Measurements from ENCODE around the gene VWA7.
A peak's percentile ranks its signal among the peaks of the same experiment; 100 is the strongest.

VWA7 gene

GRCh38 chr6:31728767-31729514 lies 48.2 kb downstream of the VWA7 start, which contains the start of gene DDAH2:
Gene DDAH2 (minus strand): TSS chr6:31729299. CDS start chr6:31729161, 138 bp downstream.
- Histone ChIP-seq H3K4me1 (ENCODE audit: insufficient read depth, low read length) (peaks cover 24% of the 10 kb centered on the region), H3K4me2 (ENCODE audit: insufficient read depth, low read length) (peak within 1 kb of the TSS; percentile 92), H2AFZ (ENCODE audit: low read depth, low read length) (peak within 1 kb of the TSS; percentile 65), H3K27ac (ENCODE audit: low read length) (peak within 1 kb of the TSS; percentile 65), H3K27me3 (ENCODE audit: insufficient read depth, low read length, poor library complexity) (no peaks in the 10 kb centered on the region), H3K9me3 (ENCODE audit: insufficient read depth, low read length, severe bottlenecking) (no peaks in the 10 kb centered on the region), H3K9ac (ENCODE audit: low read depth, low read length) (peak within 1 kb of the TSS; percentile 69), H3K36me3 (ENCODE audit: insufficient read depth, low read length) (peaks cover 50% of the 10 kb centered on the region), H3K4me3 (ENCODE audit: low read depth in 1 of 2, low read length in 2 of 2) (peak within 1 kb of the TSS; percentile 46 to 70; a peak in 3 of 4 replicates), H4K20me1 (ENCODE audit: insufficient read depth, low read length) (peaks cover 8% of the 10 kb centered on the region), H3K79me2 (ENCODE audit: insufficient read depth, low read length) (peaks cover 8% of the 10 kb centered on the region)
- TF ChIP-seq CTCF (IDR thresholded peaks at IDR 0.05; ENCODE audit: borderline replicate concordance, extremely low read depth, low read length, poor library complexity, severe bottlenecking): peak; percentile 98
- TF ChIP-seq EZH2 (IDR thresholded peaks at IDR 0.05; ENCODE audit: borderline replicate concordance, low read depth, low read length, severe bottlenecking): no peak
- ATAC-seq (ENCODE audit: insufficient read depth, low read depth) (peak; percentile 12), DNase-seq (no peak)

GRCh38 chr6:31727717-31728671 lies 49.1 kb downstream of the VWA7 start:
- Histone ChIP-seq H3K36me3 (ENCODE audit: insufficient read depth, low read length) (peaks cover 40% of the 10 kb centered on the region), H4K20me1 (ENCODE audit: insufficient read depth, low read length) (no peaks in the 10 kb centered on the region), H2AFZ (ENCODE audit: low read depth, low read length) (no peak overlapping the region), H3K79me2 (ENCODE audit: insufficient read depth, low read length) (peaks cover 4% of the 10 kb centered on the region; the same call in 1 of the 2 replicates), H3K4me1 (ENCODE audit: insufficient read depth, low read length) (peaks cover 23% of the 10 kb centered on the region), H3K9ac (ENCODE audit: low read depth, low read length) (no peak overlapping the region), H3K9me3 (ENCODE audit: insufficient read depth, low read length, severe bottlenecking) (no peaks in the 10 kb centered on the region), H3K4me3 (ENCODE audit: low read depth in 1 of 2, low read length in 2 of 2) (no peak overlapping the region), H3K4me2 (ENCODE audit: insufficient read depth, low read length) (no peak overlapping the region), H3K27me3 (ENCODE audit: insufficient read depth, low read length, poor library complexity) (no peaks in the 10 kb centered on the region), H3K27ac (ENCODE audit: low read length) (no peak overlapping the region)
- ATAC-seq (ENCODE audit: insufficient read depth, low read depth): no peak
- no peak for TF ChIP-seq CTCF (IDR thresholded peaks at IDR 0.05; ENCODE audit: borderline replicate concordance, extremely low read depth, low read length, poor library complexity, severe bottlenecking)
- TF ChIP-seq EZH2 (IDR thresholded peaks at IDR 0.05; ENCODE audit: borderline replicate concordance, low read depth, low read length, severe bottlenecking): no peak
- no peak for DNase-seq

GRCh38 chr6:31727034-31727716 lies 50.0 kb downstream of the VWA7 start:
- Histone ChIP-seq H3K27me3 (ENCODE audit: insufficient read depth, low read length, poor library complexity) (no peaks in the 10 kb centered on the region), H3K4me2 (ENCODE audit: insufficient read depth, low read length) (no peak overlapping the region), H3K79me2 (ENCODE audit: insufficient read depth, low read length) (peaks cover 4% of the 10 kb centered on the region; the same call in 1 of the 2 replicates), H4K20me1 (ENCODE audit: insufficient read depth, low read length) (no peaks in the 10 kb centered on the region), H3K9me3 (ENCODE audit: insufficient read depth, low read length, severe bottlenecking) (no peaks in the 10 kb centered on the region), H3K4me1 (ENCODE audit: insufficient read depth, low read length) (peaks cover 23% of the 10 kb centered on the region), H2AFZ (ENCODE audit: low read depth, low read length) (no peak overlapping the region), H3K4me3 (ENCODE audit: low read depth in 1 of 2, low read length in 2 of 2) (no peak overlapping the region), H3K9ac (ENCODE audit: low read depth, low read length) (no peak overlapping the region), H3K27ac (ENCODE audit: low read length) (no peak overlapping the region), H3K36me3 (ENCODE audit: insufficient read depth, low read length) (peaks cover 34% of the 10 kb centered on the region)
- TF ChIP-seq CTCF (IDR thresholded peaks at IDR 0.05; ENCODE audit: borderline replicate concordance, extremely low read depth, low read length, poor library complexity, severe bottlenecking) (no peak), EZH2 (IDR thresholded peaks at IDR 0.05; ENCODE audit: borderline replicate concordance, low read depth, low read length, severe bottlenecking) (no peak)
- DNase-seq: no peak
- no peak for ATAC-seq (ENCODE audit: insufficient read depth, low read depth)

All from DND-41 (cell line).